ENCODE measurements around the gene C17orf100. TPM values are rescaled to one million over a fixed set of nuclear protein-coding genes. Genes with fewer than 3 reads are reported as not detected.
A peak's percentile ranks its signal among the peaks of the same experiment; 100 is the strongest.

C17orf100 gene
- total and polyA plus RNA-seq, 2 of the 13 experiments (the other 11 are each of a cell fraction or from before 2014, with no cell fraction given) = 3.6 to 8.7 TPM

DNA sequence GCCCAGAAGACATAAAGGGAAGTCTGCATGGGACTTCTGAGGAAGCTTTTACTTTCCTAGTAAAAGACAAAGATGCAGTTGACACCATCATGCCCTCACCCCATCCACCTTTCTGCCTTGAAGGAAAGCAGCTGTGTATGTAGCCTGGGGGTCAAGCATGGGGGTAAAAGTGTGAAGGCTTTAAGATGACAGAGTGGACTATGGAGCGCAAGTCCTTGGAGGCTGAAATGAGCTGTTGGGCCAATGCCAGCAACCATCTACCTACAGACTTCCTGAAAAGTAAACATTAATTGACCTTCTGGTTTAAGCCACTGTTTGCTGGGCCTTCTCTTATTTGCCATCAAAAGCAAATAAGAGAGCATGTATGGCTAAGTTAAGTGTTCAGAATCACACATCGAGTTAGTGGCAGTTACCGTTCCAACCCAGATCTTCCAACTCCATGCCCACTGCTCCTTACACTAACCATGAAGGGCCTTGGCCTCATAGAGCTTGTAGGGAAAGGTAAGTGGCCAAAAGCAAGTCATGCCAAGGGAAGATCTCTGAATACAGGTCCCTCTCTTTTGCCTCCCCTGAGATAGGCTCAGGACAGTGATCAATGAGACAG lies 31.6 kb downstream of the C17orf100 start (continued):
- TF ChIP-seq, protein P1, sequence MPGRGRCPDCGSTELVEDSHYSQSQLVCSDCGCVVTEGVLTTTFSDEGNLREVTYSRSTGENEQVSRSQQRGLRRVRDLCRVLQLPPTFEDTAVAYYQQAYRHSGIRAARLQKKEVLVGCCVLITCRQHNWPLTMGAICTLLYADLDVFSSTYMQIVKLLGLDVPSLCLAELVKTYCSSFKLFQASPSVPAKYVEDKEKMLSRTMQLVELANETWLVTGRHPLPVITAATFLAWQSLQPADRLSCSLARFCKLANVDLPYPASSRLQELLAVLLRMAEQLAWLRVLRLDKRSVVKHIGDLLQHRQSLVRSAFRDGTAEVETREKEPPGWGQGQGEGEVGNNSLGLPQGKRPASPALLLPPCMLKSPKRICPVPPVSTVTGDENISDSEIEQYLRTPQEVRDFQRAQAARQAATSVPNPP (CRISPR knock-in tag; IDR thresholded peaks at IDR 0.05) = no peak
- TF ChIP-seq HNF4G (IDR thresholded peaks at IDR 0.05; ENCODE audit: borderline replicate concordance, low read depth, low read length) (peak; percentile 60), HNF4G (CRISPR knock-in tag; IDR thresholded peaks at IDR 0.05; ENCODE audit: borderline replicate concordance, low read depth) (no peak; the same call in 1 of the 2 replicates), DPF2 (CRISPR knock-in tag; IDR thresholded peaks at IDR 0.05; ENCODE audit: borderline replicate concordance, low read depth) (no peak), ZNF607 (CRISPR knock-in tag; IDR thresholded peaks at IDR 0.05; ENCODE audit: borderline replicate concordance) (no peak), ZNF724P (CRISPR knock-in tag; IDR thresholded peaks at IDR 0.05; ENCODE audit: borderline replicate concordance) (no peak; the same call in 1 of the 2 replicates), ZNF761 (CRISPR knock-in tag; conservative IDR thresholded peaks at IDR 0.05) (no peak), POGZ (CRISPR knock-in tag; IDR thresholded peaks at IDR 0.05) (no peak), ZNF44 (CRISPR knock-in tag; IDR thresholded peaks at IDR 0.05) (no peak), PHF20 (CRISPR knock-in tag; IDR thresholded peaks at IDR 0.05) (no peak), PAF1 (CRISPR knock-in tag; IDR thresholded peaks at IDR 0.05) (no peak; the same call in 1 of the 2 replicates), SATB2 (CRISPR knock-in tag; IDR thresholded peaks at IDR 0.05) (no peak), ZNF652 (CRISPR knock-in tag; IDR thresholded peaks at IDR 0.05; ENCODE audit: borderline replicate concordance, low read depth) (no peak), ZNF446 (CRISPR knock-in tag; IDR thresholded peaks at IDR 0.05) (no peak), SNAI1 (CRISPR knock-in tag; IDR thresholded peaks at IDR 0.05; ENCODE audit: borderline replicate concordance) (no peak), ZNF543 (CRISPR knock-in tag; IDR thresholded peaks at IDR 0.05) (no peak), HES4 (CRISPR knock-in tag; IDR thresholded peaks at IDR 0.05; ENCODE audit: borderline replicate concordance) (no peak), GATAD2A (CRISPR knock-in tag; IDR thresholded peaks at IDR 0.05) (peak; percentile 75), MYNN (CRISPR knock-in tag; IDR thresholded peaks at IDR 0.05; ENCODE audit: low read depth) (no peak), NCOA1 (CRISPR knock-in tag; IDR thresholded peaks at IDR 0.05) (peak; percentile 53; the same call in 1 of the 2 replicates), ZNF672 (CRISPR knock-in tag; IDR thresholded peaks at IDR 0.05) (no peak), PHB2 (IDR thresholded peaks at IDR 0.05; ENCODE audit: partially characterized antibody) (no peak)
- TF ChIP-seq, protein P2, sequence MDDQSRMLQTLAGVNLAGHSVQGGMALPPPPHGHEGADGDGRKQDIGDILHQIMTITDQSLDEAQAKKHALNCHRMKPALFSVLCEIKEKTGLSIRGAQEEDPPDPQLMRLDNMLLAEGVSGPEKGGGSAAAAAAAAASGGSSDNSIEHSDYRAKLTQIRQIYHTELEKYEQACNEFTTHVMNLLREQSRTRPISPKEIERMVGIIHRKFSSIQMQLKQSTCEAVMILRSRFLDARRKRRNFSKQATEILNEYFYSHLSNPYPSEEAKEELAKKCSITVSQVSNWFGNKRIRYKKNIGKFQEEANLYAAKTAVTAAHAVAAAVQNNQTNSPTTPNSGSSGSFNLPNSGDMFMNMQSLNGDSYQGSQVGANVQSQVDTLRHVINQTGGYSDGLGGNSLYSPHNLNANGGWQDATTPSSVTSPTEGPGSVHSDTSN (CRISPR knock-in tag; IDR thresholded peaks at IDR 0.05; ENCODE audit: borderline replicate concordance) = no peak
- TF ChIP-seq, protein P3, sequence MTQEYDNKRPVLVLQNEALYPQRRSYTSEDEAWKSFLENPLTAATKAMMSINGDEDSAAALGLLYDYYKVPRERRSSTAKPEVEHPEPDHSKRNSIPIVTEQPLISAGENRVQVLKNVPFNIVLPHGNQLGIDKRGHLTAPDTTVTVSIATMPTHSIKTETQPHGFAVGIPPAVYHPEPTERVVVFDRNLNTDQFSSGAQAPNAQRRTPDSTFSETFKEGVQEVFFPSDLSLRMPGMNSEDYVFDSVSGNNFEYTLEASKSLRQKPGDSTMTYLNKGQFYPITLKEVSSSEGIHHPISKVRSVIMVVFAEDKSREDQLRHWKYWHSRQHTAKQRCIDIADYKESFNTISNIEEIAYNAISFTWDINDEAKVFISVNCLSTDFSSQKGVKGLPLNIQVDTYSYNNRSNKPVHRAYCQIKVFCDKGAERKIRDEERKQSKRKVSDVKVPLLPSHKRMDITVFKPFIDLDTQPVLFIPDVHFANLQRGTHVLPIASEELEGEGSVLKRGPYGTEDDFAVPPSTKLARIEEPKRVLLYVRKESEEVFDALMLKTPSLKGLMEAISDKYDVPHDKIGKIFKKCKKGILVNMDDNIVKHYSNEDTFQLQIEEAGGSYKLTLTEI (CRISPR knock-in tag; conservative IDR thresholded peaks at IDR 0.05) = no peak
- TF ChIP-seq, protein P4, sequence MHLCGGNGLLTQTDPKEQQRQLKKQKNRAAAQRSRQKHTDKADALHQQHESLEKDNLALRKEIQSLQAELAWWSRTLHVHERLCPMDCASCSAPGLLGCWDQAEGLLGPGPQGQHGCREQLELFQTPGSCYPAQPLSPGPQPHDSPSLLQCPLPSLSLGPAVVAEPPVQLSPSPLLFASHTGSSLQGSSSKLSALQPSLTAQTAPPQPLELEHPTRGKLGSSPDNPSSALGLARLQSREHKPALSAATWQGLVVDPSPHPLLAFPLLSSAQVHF (CRISPR knock-in tag; IDR thresholded peaks at IDR 0.05) = no peak
- TF ChIP-seq, protein P5, sequence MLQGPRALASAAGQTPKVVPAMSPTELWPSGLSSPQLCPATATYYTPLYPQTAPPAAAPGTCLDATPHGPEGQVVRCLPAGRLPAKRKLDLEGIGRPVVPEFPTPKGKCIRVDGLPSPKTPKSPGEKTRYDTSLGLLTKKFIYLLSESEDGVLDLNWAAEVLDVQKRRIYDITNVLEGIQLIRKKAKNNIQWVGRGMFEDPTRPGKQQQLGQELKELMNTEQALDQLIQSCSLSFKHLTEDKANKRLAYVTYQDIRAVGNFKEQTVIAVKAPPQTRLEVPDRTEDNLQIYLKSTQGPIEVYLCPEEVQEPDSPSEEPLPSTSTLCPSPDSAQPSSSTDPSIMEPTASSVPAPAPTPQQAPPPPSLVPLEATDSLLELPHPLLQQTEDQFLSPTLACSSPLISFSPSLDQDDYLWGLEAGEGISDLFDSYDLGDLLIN (CRISPR knock-in tag; IDR thresholded peaks at IDR 0.05; ENCODE audit: borderline replicate concordance) = no peak
